ENCODE data around the gene SPON1. TPM values are rescaled to one million over a fixed set of nuclear protein-coding genes. Genes with fewer than 3 reads are reported as not detected.

SPON1 gene
- total and polyA plus RNA-seq, 2 donors (not counting 1 experiment from before 2014, with no cell fraction given): 0.30 TPM; not detected in 1

GRCh38 chr11:14124350-14124749, 161.8 kb downstream of the SPON1 start:
- Histone ChIP-seq H3K9ac (ENCODE audit: low read length) (no peak overlapping the region), H3K27me3 (replicated peaks in 1 of 4; ENCODE audit: control extremely low read depth in 1 of 4, control insufficient read depth in 3 of 4, insufficient read depth in 4 of 4, low read length in 3 of 4) (peaks cover 0 to 2% (median 0%) of the 10 kb centered on the region in 4 experiments), H3K9me3 (ENCODE audit: control extremely low read depth in 1 of 3, control insufficient read depth in 2 of 3, insufficient read depth in 1 of 3, low read length in 2 of 3) (peaks cover 0 to 9% (median 0%) of the 10 kb centered on the region in 3 donors), H2AFZ (ENCODE audit: insufficient read depth, low read depth, low read length, poor library complexity, severe bottlenecking) (no peak overlapping the region), H3K36me3 (replicated peaks in 1 of 2; ENCODE audit: control extremely low read depth in 1 of 2, control insufficient read depth in 1 of 2, extremely low read depth in 1 of 2, insufficient read depth in 2 of 2, low read length in 1 of 2) (no peaks in the 10 kb centered on the region), H3K4me2 (replicated peaks; ENCODE audit: low read depth, low read length, poor library complexity, severe bottlenecking) (no peak overlapping the region), H3K79me2 (ENCODE audit: control insufficient read depth, insufficient read depth, low read length) (no peaks in the 10 kb centered on the region), H3K4me3 (ENCODE audit: control extremely low read depth in 1 of 5, extremely low read depth in 1 of 5, insufficient read depth in 1 of 5, low read depth in 2 of 5, low read length in 4 of 5) (no peak overlapping the region), H3K27ac (ENCODE audit: low read length in 2 of 2) (no peak overlapping the region), H4K20me1 (ENCODE audit: control insufficient read depth, insufficient read depth, low read length, poor library complexity, severe bottlenecking) (no peaks in the 10 kb centered on the region), H3K4me1 (ENCODE audit: control insufficient read depth in 2 of 2, insufficient read depth in 2 of 2, low read length in 2 of 2) (no peaks in the 10 kb centered on the region)
- no peaks in the 10 kb centered on the region for H3K9me3 Mint-ChIP-seq (ENCODE audit: insufficient read depth)
- no peak overlapping the region for H3K27ac Mint-ChIP-seq
- no peak overlapping the region for H3K4me3 Mint-ChIP-seq
- intact Hi-C loops (cut with micrococcal nuclease): no loop called here
- ChIA-PET CTCF (interaction anchor here (0.7 kb wide), 1 partner anchor 163 kb away, joined by 3 read pairs; no protein-coding TSS in a partner anchor), POLR2A (no interaction called here)
- H3K27me3 Mint-ChIP-seq: peaks cover 5% of the 10 kb centered on the region
- no peaks in the 10 kb centered on the region for H3K4me1 Mint-ChIP-seq
- TF ChIP-seq, protein P1, sequence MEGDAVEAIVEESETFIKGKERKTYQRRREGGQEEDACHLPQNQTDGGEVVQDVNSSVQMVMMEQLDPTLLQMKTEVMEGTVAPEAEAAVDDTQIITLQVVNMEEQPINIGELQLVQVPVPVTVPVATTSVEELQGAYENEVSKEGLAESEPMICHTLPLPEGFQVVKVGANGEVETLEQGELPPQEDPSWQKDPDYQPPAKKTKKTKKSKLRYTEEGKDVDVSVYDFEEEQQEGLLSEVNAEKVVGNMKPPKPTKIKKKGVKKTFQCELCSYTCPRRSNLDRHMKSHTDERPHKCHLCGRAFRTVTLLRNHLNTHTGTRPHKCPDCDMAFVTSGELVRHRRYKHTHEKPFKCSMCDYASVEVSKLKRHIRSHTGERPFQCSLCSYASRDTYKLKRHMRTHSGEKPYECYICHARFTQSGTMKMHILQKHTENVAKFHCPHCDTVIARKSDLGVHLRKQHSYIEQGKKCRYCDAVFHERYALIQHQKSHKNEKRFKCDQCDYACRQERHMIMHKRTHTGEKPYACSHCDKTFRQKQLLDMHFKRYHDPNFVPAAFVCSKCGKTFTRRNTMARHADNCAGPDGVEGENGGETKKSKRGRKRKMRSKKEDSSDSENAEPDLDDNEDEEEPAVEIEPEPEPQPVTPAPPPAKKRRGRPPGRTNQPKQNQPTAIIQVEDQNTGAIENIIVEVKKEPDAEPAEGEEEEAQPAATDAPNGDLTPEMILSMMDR (IDR thresholded peaks at IDR 0.05): no peak
- TF ChIP-seq EZH2 (IDR thresholded peaks at IDR 0.05; ENCODE audit: borderline replicate concordance, insufficient read depth, low read depth, low read length, poor library complexity, severe bottlenecking): no peak
- DNase-seq (no peak), ATAC-seq (ENCODE audit: low read depth) (no peak)
- 80% methylated on average over 1 of the region's 3 CpGs for WGBS (ENCODE audit: insufficient coverage)

DNA sequence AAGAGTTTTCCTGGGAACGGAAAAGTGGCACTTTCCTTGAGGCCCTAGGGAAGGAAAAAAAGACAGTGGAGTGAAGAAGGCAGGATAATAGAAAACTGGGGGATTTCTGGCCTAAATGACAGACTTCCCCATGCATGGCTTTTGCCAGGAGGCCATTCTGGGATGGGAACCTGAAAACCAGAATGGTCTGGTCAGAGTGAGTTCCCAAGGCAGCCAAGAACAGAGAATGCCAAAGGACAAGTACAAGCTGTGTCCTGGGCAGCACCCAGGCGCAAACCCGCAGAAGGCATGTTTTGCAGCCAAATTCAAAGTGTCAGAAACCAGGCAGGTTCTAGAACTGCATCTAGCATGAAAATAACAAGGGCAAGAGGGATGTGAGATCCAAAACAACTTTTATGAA, 162.4 kb downstream of the SPON1 start:
- POLR2A ChIA-PET: no interaction called here
- Mint-ChIP-seq H3K4me3 (no peak overlapping the region), H3K9me3 (ENCODE audit: insufficient read depth) (no peaks in the 10 kb centered on the region)

More for the DNA sequence above, 162.4 kb downstream of the SPON1 start:
- Histone ChIP-seq H3K4me2 (replicated peaks; ENCODE audit: low read depth, low read length, poor library complexity, severe bottlenecking) (no peak overlapping the region), H3K9me3 (ENCODE audit: control extremely low read depth in 1 of 3, control insufficient read depth in 2 of 3, insufficient read depth in 1 of 3, low read length in 2 of 3) (peaks cover 0 to 9% (median 0%) of the 10 kb centered on the region in 3 donors), H3K4me1 (ENCODE audit: control insufficient read depth in 2 of 2, insufficient read depth in 2 of 2, low read length in 2 of 2) (no peaks in the 10 kb centered on the region), H3K79me2 (ENCODE audit: control insufficient read depth, insufficient read depth, low read length) (no peaks in the 10 kb centered on the region), H3K27ac (ENCODE audit: low read length in 2 of 2) (no peak overlapping the region), H4K20me1 (ENCODE audit: control insufficient read depth, insufficient read depth, low read length, poor library complexity, severe bottlenecking) (no peaks in the 10 kb centered on the region), H2AFZ (ENCODE audit: insufficient read depth, low read depth, low read length, poor library complexity, severe bottlenecking) (no peak overlapping the region), H3K4me3 (ENCODE audit: control extremely low read depth in 1 of 5, extremely low read depth in 1 of 5, insufficient read depth in 1 of 5, low read depth in 2 of 5, low read length in 4 of 5) (no peak overlapping the region), H3K36me3 (replicated peaks in 1 of 2; ENCODE audit: control extremely low read depth in 1 of 2, control insufficient read depth in 1 of 2, extremely low read depth in 1 of 2, insufficient read depth in 2 of 2, low read length in 1 of 2) (no peaks in the 10 kb centered on the region), H3K9ac (ENCODE audit: low read length) (no peak overlapping the region), H3K27me3 (replicated peaks in 1 of 4; ENCODE audit: control extremely low read depth in 1 of 4, control insufficient read depth in 3 of 4, insufficient read depth in 4 of 4, low read length in 3 of 4) (peaks cover 0 to 2% (median 0%) of the 10 kb centered on the region in 4 experiments)
- no peak for ATAC-seq (ENCODE audit: low read depth)
- DNase-seq: no peak
- CTCF ChIA-PET: no interaction called here
- TF ChIP-seq EZH2 (IDR thresholded peaks at IDR 0.05; ENCODE audit: borderline replicate concordance, insufficient read depth, low read depth, low read length, poor library complexity, severe bottlenecking): no peak
- TF ChIP-seq, protein P1 (IDR thresholded peaks at IDR 0.05): no peak
- intact Hi-C loops (cut with micrococcal nuclease): no loop called here
- Mint-ChIP-seq H3K27ac (no peak overlapping the region), H3K4me1 (no peaks in the 10 kb centered on the region), H3K27me3 (peaks cover 5% of the 10 kb centered on the region)
- WGBS (ENCODE audit: insufficient coverage): 94% methylated on average over 3 of the region's 3 CpGs

Data from B cell (primary cell).